HEK293T (cell line): Measurements from ENCODE around the gene CAD.

Experiments
- CTCF ChIA-PET: fragments of 350-600 bp; formaldehyde crosslinking; extraction: SDS; loops from one replicate; lab custom pipeline; 2021; ENCODE audit warnings: antibody characterized with exemption, inconsistent platforms; lab: Yijun Ruan, JAX
- POLR2A ChIA-PET: fragments of 350-600 bp; formaldehyde crosslinking; extraction: SDS; loops from one replicate; lab custom pipeline; 2020; ENCODE audit warnings: antibody characterized with exemption, inconsistent platforms; lab: Yijun Ruan, JAX
- DNase-seq: peaks from one replicate; pipeline ENCODE4 v3.0.0; 2012; ENCODE audit warnings: mixed read lengths; ENCODE audit errors: extremely low spot score
- ARNT ChIP-seq: fragments of 450-650 bp; IDR thresholded peaks from 2 replicates; pipeline ENCODE4 v1.6.1; 2017; ENCODE audit warnings: mild to moderate bottlenecking
- BHLHE40 ChIP-seq: fragments of 450-650 bp; IDR thresholded peaks from 2 replicates; pipeline ENCODE4 v1.6.1; 2016; ENCODE audit warnings: mild to moderate bottlenecking, moderate library complexity, borderline replicate concordance
- CTBP1 ChIP-seq: fragments of 450-650 bp; IDR thresholded peaks from 2 replicates; pipeline ENCODE4 v1.6.1; 2016; ENCODE audit warnings: borderline replicate concordance
- ELF4 ChIP-seq: fragments of 450-650 bp; IDR thresholded peaks from 2 replicates; pipeline ENCODE4 v1.6.1; 2017; ENCODE audit warnings: antibody characterized with exemption
- FOXA1 ChIP-seq: fragments of 450-650 bp; IDR thresholded peaks from 2 replicates; pipeline ENCODE4 v1.6.1; 2016; ENCODE audit warnings: mild to moderate bottlenecking
- FOXK2 ChIP-seq: fragments of 450-650 bp; IDR thresholded peaks from 2 replicates; pipeline ENCODE4 v1.6.1; 2016; ENCODE audit warnings: mild to moderate bottlenecking
- FOXM1 ChIP-seq: fragments of 450-650 bp; IDR thresholded peaks from 2 replicates; pipeline ENCODE4 v1.6.1; 2017; ENCODE audit warnings: mild to moderate bottlenecking, borderline replicate concordance
- HDGF ChIP-seq: fragments of 450-650 bp; IDR thresholded peaks from 2 replicates; pipeline ENCODE4 v1.6.1; 2017; ENCODE audit warnings: antibody characterized with exemption, borderline replicate concordance
- L3MBTL2 ChIP-seq: fragments of 450-650 bp; conservative IDR thresholded peaks from 2 replicates; pipeline ENCODE4 v1.6.1; 2016; ENCODE audit warnings: mild to moderate bottlenecking
- LEF1 ChIP-seq: fragments of 450-650 bp; IDR thresholded peaks from 2 replicates; pipeline ENCODE4 v1.6.1; 2017; ENCODE audit warnings: mild to moderate bottlenecking, borderline replicate concordance
- NFRKB ChIP-seq: fragments of 450-650 bp; IDR thresholded peaks from 2 replicates; pipeline ENCODE4 v1.6.1; 2016; ENCODE audit warnings: mild to moderate bottlenecking, moderate library complexity
- PKNOX1 ChIP-seq: fragments of 450-650 bp; IDR thresholded peaks from 2 replicates; pipeline ENCODE4 v1.6.1; 2016
- SP1 ChIP-seq: fragments of 450-650 bp; IDR thresholded peaks from 2 replicates; pipeline ENCODE4 v1.6.1; 2017
- SUZ12 ChIP-seq: fragments of 450-650 bp; IDR thresholded peaks from 2 replicates; pipeline ENCODE4 v1.6.1; 2016; ENCODE audit warnings: mild to moderate bottlenecking
- TARDBP ChIP-seq: fragments of 450-650 bp; IDR thresholded peaks from 2 replicates; pipeline ENCODE4 v1.6.1; 2016
- ZNF384 ChIP-seq: fragments of 450-650 bp; IDR thresholded peaks from 2 replicates; pipeline ENCODE4 v1.6.1; 2016

Gene CAD

DNA sequence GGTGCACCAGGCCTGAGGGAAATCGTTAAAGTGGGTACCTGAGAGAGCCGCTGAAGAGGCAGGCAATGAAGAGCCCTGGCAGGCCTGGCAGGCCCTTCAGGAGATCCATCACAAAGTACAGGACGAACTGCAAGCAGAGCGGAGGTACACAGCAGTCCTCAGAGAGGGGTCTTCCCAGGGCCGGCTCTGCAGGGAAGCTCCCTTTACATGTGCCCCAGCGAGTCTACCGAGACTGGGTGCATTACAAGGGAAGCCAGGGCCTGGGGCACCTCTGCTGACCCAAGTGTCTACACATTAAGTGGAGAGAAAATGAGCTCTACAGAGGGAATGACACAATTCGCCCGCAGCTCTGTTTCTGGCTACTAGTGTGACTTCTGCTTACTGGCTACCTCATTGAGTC is 13.4 kb upstream of the CAD start:
- CTCF ChIA-PET = interaction anchor here (0.8 kb wide), 1 partner anchor 34 kb away, joined by 3 read pairs; no protein-coding TSS in a partner anchor
- no peak for DNase-seq
- TF ChIP-seq ARNT (no peak), CTBP1 (no peak), PKNOX1 (no peak), ELF4 (no peak), SP1 (no peak), BHLHE40 (no peak), NFRKB (no peak), SUZ12 (no peak), ZNF384 (no peak), L3MBTL2 (no peak), FOXK2 (no peak), LEF1 (no peak), TARDBP (no peak), FOXA1 (no peak), HDGF (no peak), FOXM1 (no peak)
- POLR2A ChIA-PET = no interaction called here

- no peak for DNase-seq
- CTCF ChIA-PET = no interaction called here
- no peak for TF ChIP-seq FOXK2
- no peak for TF ChIP-seq ELF4
- no peak for TF ChIP-seq LEF1
- TF ChIP-seq PKNOX1 = no peak
- no peak for TF ChIP-seq SP1
- no peak for TF ChIP-seq FOXA1
- no peak for TF ChIP-seq CTBP1
- no peak for TF ChIP-seq ARNT
- TF ChIP-seq TARDBP = no peak
- no peak for TF ChIP-seq HDGF
- no peak for TF ChIP-seq L3MBTL2
- no peak for TF ChIP-seq ZNF384
- POLR2A ChIA-PET = no interaction called here
These were observed 12.6 kb upstream of the CAD start for GRCh38 chr2:27204566-27204965.

DNA sequence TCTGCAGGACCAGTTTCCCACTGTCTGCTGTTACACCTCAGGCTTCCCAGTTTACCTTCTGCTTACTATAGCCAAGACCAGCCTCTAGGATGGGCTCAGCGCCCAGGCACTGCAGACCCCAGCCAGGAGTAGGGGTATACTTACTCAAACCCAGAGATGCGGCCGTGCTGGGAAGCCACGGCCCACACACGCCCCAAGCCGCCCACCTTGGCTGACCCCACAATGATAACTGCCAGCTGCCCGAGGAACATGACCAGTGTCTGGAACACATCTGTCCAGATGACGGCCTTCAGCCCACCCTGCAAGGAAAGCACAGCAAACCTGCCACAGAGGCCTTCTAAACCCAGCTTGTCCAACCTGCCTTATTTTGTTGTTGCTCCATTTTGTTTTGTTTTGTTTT is 12.0 kb upstream of the CAD start:
- POLR2A ChIA-PET = no interaction called here
- no peak for TF ChIP-seq NFRKB
- no peak for TF ChIP-seq BHLHE40
- no peak for TF ChIP-seq CTBP1
- TF ChIP-seq ELF4 = no peak
- TF ChIP-seq HDGF = no peak
- TF ChIP-seq L3MBTL2 = no peak
- CTCF ChIA-PET = interaction anchor here (0.6 kb wide), 1 partner anchor 189 kb away, joined by 3 read pairs; no protein-coding TSS in a partner anchor
- no peak for DNase-seq

- TF ChIP-seq ZNF384 (no peak), SUZ12 (no peak), BHLHE40 (no peak), FOXM1 (no peak), PKNOX1 (no peak), CTBP1 (no peak), LEF1 (no peak), TARDBP (no peak), ARNT (no peak), HDGF (no peak), FOXA1 (no peak), NFRKB (no peak), ELF4 (no peak), SP1 (no peak), L3MBTL2 (no peak), FOXK2 (no peak)
- CTCF ChIA-PET = no interaction called here
- DNase-seq = no peak
- POLR2A ChIA-PET = no interaction called here
These were observed 10.8 kb upstream of the CAD start for GRCh38 chr2:27206346-27206745.

GRCh38 chr2:27208486-27209050 is 8.6 kb upstream of the CAD start:
- ChIA-PET CTCF (interaction anchor here (0.7 kb wide), 1 partner anchor 106 kb away, joined by 3 read pairs; no protein-coding TSS in a partner anchor), POLR2A (no interaction called here)
- no peak for DNase-seq
- no peak for TF ChIP-seq TARDBP
- no peak for TF ChIP-seq SUZ12
- no peak for TF ChIP-seq ARNT
- TF ChIP-seq LEF1 = no peak
- TF ChIP-seq FOXA1 = no peak
- TF ChIP-seq HDGF = no peak
- TF ChIP-seq NFRKB = no peak
- TF ChIP-seq BHLHE40 = no peak
- TF ChIP-seq FOXK2 = no peak
- TF ChIP-seq SP1 = no peak
- no peak for TF ChIP-seq L3MBTL2
- no peak for TF ChIP-seq ZNF384
- TF ChIP-seq FOXM1 = no peak

- TF ChIP-seq BHLHE40 (no peak), PKNOX1 (no peak), LEF1 (no peak), TARDBP (no peak), HDGF (no peak), ARNT (no peak), FOXA1 (no peak), FOXM1 (no peak), ELF4 (no peak)
- ChIA-PET POLR2A (no interaction called here), CTCF (interaction anchor here (0.7 kb wide), 1 partner anchor 24 kb away, joined by 4 read pairs; no protein-coding TSS in a partner anchor)
- no peak for DNase-seq
These were observed 7.4 kb upstream of the CAD start for GRCh38 chr2:27209621-27210401.
